Progenitor cell of endocrine pancreas (in vitro differentiated cells): ENCODE measurements around the gene NWD2. TPM values are rescaled to one million over a fixed set of nuclear protein-coding genes. Genes with fewer than 3 reads are reported as not detected.

ENCODE experiments used
- DNase-seq: peaks from one replicate; pipeline ENCODE4 v3.0.0; 2021; ENCODE audit warnings: low spot score; ENCODE audit not compliant: unreplicated experiment
- H3K27ac Mint-ChIP-seq: 2 replicates; pipeline ENCODE4 v1.8.0; 2021; ENCODE audit warnings: mild to moderate bottlenecking, moderate library complexity, mixed read lengths
- H3K27me3 Mint-ChIP-seq: 2 replicates; pipeline ENCODE4 v1.8.0; 2021; ENCODE audit warnings: mixed read lengths
- H3K36me3 Mint-ChIP-seq: 2 replicates; pipeline ENCODE4 v1.8.0; 2022; ENCODE audit warnings: mixed read lengths; ENCODE audit not compliant: insufficient read depth
- H3K4me1 Mint-ChIP-seq: 2 replicates; pipeline ENCODE4 v1.8.0; 2021; ENCODE audit warnings: low read depth, mixed read lengths
- H3K4me3 Mint-ChIP-seq: 2 replicates; pipeline ENCODE4 v1.8.0; 2021; ENCODE audit warnings: low read depth, mild to moderate bottlenecking, moderate library complexity, mixed read lengths
- H3K9me3 Mint-ChIP-seq: 2 replicates; pipeline ENCODE4 v1.8.0; 2021; ENCODE audit warnings: low read depth, mixed read lengths
- CTCF ChIP-seq: fragments of 200-600 bp; sonication (generic); IDR thresholded peaks from one replicate; pipeline ENCODE4 v1.5.0; 2021; ENCODE audit warnings: antibody characterized with exemption, mild to moderate bottlenecking; ENCODE audit not compliant: unreplicated experiment
- total RNA-seq: library from RNA; stranded (reverse); gene quantifications from 2 replicates; pipeline ENCODE4 v1.2.1, GENCODE V29; 2021

Gene NWD2
- total RNA-seq, 1 donor from 2014 or later: 0.05 TPM

GRCh38 chr4:37467223-37467622, 222.7 kb downstream of the NWD2 start:
- Mint-ChIP-seq H3K36me3 (no peaks in the 10 kb centered on the region), H3K27ac (no peak overlapping the region), H3K9me3 (no peaks in the 10 kb centered on the region), H3K27me3 (no peaks in the 10 kb centered on the region), H3K4me1 (peaks cover 14% of the 10 kb centered on the region), H3K4me3 (no peak overlapping the region)
- TF ChIP-seq CTCF: no peak
- DNase-seq: no peak

- Mint-ChIP-seq H3K36me3 (no peaks in the 10 kb centered on the region), H3K9me3 (no peaks in the 10 kb centered on the region), H3K27ac (no peak overlapping the region), H3K4me1 (peaks cover 14% of the 10 kb centered on the region), H3K27me3 (no peaks in the 10 kb centered on the region), H3K4me3 (no peak overlapping the region)
- no peak for DNase-seq
- no peak for TF ChIP-seq CTCF
These were observed 223.3 kb downstream of the NWD2 start for GRCh38 chr4:37467824-37468223.

GRCh38 chr4:37469286-37469685, 224.7 kb downstream of the NWD2 start:
- DNase-seq: no peak
- peaks cover 4% of the 10 kb centered on the region for H3K36me3 Mint-ChIP-seq
- no peaks in the 10 kb centered on the region for H3K27me3 Mint-ChIP-seq
- no peak overlapping the region for H3K4me3 Mint-ChIP-seq
- H3K27ac Mint-ChIP-seq: no peak overlapping the region
- H3K4me1 Mint-ChIP-seq: peaks cover 9% of the 10 kb centered on the region
- no peak for TF ChIP-seq CTCF
- H3K9me3 Mint-ChIP-seq: peaks cover 5% of the 10 kb centered on the region

GRCh38 chr4:37470245-37470644, 225.7 kb downstream of the NWD2 start:
- Mint-ChIP-seq H3K36me3 (peaks cover 4% of the 10 kb centered on the region), H3K27ac (no peak overlapping the region), H3K27me3 (no peaks in the 10 kb centered on the region), H3K4me3 (no peak overlapping the region), H3K4me1 (peaks cover 12% of the 10 kb centered on the region), H3K9me3 (peaks cover 5% of the 10 kb centered on the region)
- DNase-seq: no peak
- TF ChIP-seq CTCF: no peak

GRCh38 chr4:37471093-37471492, 226.6 kb downstream of the NWD2 start:
- H3K9me3 Mint-ChIP-seq: peaks cover 5% of the 10 kb centered on the region
- H3K27me3 Mint-ChIP-seq: no peaks in the 10 kb centered on the region
- H3K36me3 Mint-ChIP-seq: peaks cover 4% of the 10 kb centered on the region
- no peak overlapping the region for H3K27ac Mint-ChIP-seq
- no peak overlapping the region for H3K4me3 Mint-ChIP-seq
- peaks cover 17% of the 10 kb centered on the region for H3K4me1 Mint-ChIP-seq
- DNase-seq: no peak
- TF ChIP-seq CTCF: no peak
